PC-9 (cell line): ENCODE measurements around the gene PRR5L.

Source experiments
- CTCF ChIP-seq: fragments of 200-600 bp; sonication (generic); conservative IDR thresholded peaks from 2 replicates; pipeline ENCODE4 v1.6.1; 2017; ENCODE audit warnings: mixed run types, antibody characterized with exemption, mild to moderate bottlenecking, moderate library complexity
- EZH2 ChIP-seq: fragments of 200-600 bp; sonication (generic); IDR thresholded peaks from 2 replicates; pipeline ENCODE4 v1.8.0; 2017; ENCODE audit warnings: antibody characterized with exemption, low read depth

DNA sequence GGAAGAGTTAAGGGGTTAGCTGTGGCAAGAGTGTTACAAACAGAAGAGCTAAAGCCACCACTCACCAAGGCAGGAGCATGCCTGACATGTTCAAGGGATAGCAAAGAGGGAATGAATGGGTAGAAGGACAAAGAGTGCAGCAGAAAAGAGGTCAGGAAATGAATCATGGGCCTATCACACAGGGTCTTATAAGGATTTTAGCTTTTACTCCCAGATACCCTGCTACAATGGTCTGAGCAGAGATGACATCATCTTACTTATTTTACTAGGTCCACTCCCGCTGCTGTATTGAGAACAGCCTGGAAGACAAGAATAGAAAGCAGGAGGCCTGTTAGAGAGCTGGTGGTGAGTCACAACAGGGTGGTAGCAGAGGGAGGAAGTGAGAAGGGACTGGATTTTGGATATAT, 204.2 kb downstream of the PRR5L start:
- TF ChIP-seq EZH2: no peak
- no peak for TF ChIP-seq CTCF
